ENCODE results near the gene SLCO1B1. TPM values are rescaled to one million over a fixed set of nuclear protein-coding genes. Genes with fewer than 3 reads are reported as not detected.

SLCO1B1 gene
- total RNA-seq, 1 donor from 2014 or later, result not detected

GRCh38 chr12:21151184-21151583, 20.2 kb downstream of the SLCO1B1 start:
- H3K36me3 ChIP-seq, result no peaks in the 10 kb centered on the region
- H3K4me1 ChIP-seq, result no peaks in the 10 kb centered on the region
- intact Hi-C loops (cut with micrococcal nuclease), result no loop called here

GRCh38 chr12:21155522-21156351, 24.7 kb downstream of the SLCO1B1 start:
- no peak for TF ChIP-seq CTCF (IDR thresholded peaks at IDR 0.05; ENCODE audit: borderline replicate concordance)

More at GRCh38 chr12:21151184-21151583, 20.2 kb downstream of the SLCO1B1 start:
- Histone ChIP-seq H3K27ac (replicated peaks) (no peak overlapping the region), H3K9me3 (replicated peaks) (peaks cover 21% of the 10 kb centered on the region), H3K4me3 (no peak overlapping the region), H3K27me3 (ENCODE audit: low read depth) (no peaks in the 10 kb centered on the region)
- no peak for DNase-seq
- no peak for TF ChIP-seq CTCF (IDR thresholded peaks at IDR 0.05; ENCODE audit: borderline replicate concordance)

GRCh38 chr12:21165048-21165447, 34.1 kb downstream of the SLCO1B1 start:
- intact Hi-C loops (cut with micrococcal nuclease), result no loop called here
- no peaks in the 10 kb centered on the region for H3K27me3 ChIP-seq (ENCODE audit: low read depth)
- no peak overlapping the region for H3K4me3 ChIP-seq
- no peak for TF ChIP-seq CTCF (IDR thresholded peaks at IDR 0.05; ENCODE audit: borderline replicate concordance)
- no peaks in the 10 kb centered on the region for H3K4me1 ChIP-seq
- H3K27ac ChIP-seq (replicated peaks), result no peak overlapping the region
- H3K36me3 ChIP-seq, result no peaks in the 10 kb centered on the region
- DNase-seq, result no peak
- peaks cover 31% of the 10 kb centered on the region for H3K9me3 ChIP-seq (replicated peaks)

More at GRCh38 chr12:21155522-21156351, 24.7 kb downstream of the SLCO1B1 start:
- Histone ChIP-seq H3K9me3 (replicated peaks) (peaks cover 16% of the 10 kb centered on the region), H3K27me3 (ENCODE audit: low read depth) (no peaks in the 10 kb centered on the region), H3K4me3 (no peak overlapping the region), H3K36me3 (no peaks in the 10 kb centered on the region), H3K4me1 (no peaks in the 10 kb centered on the region), H3K27ac (replicated peaks) (no peak overlapping the region)
- intact Hi-C loops (cut with micrococcal nuclease), result no loop called here
- DNase-seq, result no peak

GRCh38 chr12:21169878-21170472, 39.0 kb downstream of the SLCO1B1 start:
- no peak overlapping the region for H3K27ac ChIP-seq (replicated peaks)
- DNase-seq, result no peak
- H3K4me3 ChIP-seq, result no peak overlapping the region
- intact Hi-C loops (cut with micrococcal nuclease), result no loop called here
- H3K27me3 ChIP-seq (ENCODE audit: low read depth), result no peaks in the 10 kb centered on the region
- H3K9me3 ChIP-seq (replicated peaks), result peaks cover 23% of the 10 kb centered on the region
- no peaks in the 10 kb centered on the region for H3K4me1 ChIP-seq
- peak; percentile 49 for TF ChIP-seq CTCF (IDR thresholded peaks at IDR 0.05; ENCODE audit: borderline replicate concordance)
- H3K36me3 ChIP-seq, result no peaks in the 10 kb centered on the region

- Histone ChIP-seq H3K9me3 (replicated peaks) (peaks cover 23% of the 10 kb centered on the region), H3K4me3 (no peak overlapping the region), H3K36me3 (no peaks in the 10 kb centered on the region), H3K4me1 (no peaks in the 10 kb centered on the region), H3K27ac (replicated peaks) (no peak overlapping the region), H3K27me3 (ENCODE audit: low read depth) (no peaks in the 10 kb centered on the region)
- intact Hi-C loops (cut with micrococcal nuclease), result no loop called here
- no peak for TF ChIP-seq CTCF (IDR thresholded peaks at IDR 0.05; ENCODE audit: borderline replicate concordance)
- DNase-seq, result no peak
Measured at GRCh38 chr12:21172079-21172478, 41.1 kb downstream of the SLCO1B1 start.
